ENCODE data around the gene NEUROG1.

GRCh38 chr5:135504376-135504775 is 31.4 kb downstream of the NEUROG1 start:
- no peak for TF ChIP-seq CTCF (IDR thresholded peaks at IDR 0.05; ENCODE audit: low read length)
- no peak for TF ChIP-seq EZH2 (IDR thresholded peaks at IDR 0.05; ENCODE audit: borderline replicate concordance, low read length)
